ENCODE measurements around the gene ULK3.

DNA sequence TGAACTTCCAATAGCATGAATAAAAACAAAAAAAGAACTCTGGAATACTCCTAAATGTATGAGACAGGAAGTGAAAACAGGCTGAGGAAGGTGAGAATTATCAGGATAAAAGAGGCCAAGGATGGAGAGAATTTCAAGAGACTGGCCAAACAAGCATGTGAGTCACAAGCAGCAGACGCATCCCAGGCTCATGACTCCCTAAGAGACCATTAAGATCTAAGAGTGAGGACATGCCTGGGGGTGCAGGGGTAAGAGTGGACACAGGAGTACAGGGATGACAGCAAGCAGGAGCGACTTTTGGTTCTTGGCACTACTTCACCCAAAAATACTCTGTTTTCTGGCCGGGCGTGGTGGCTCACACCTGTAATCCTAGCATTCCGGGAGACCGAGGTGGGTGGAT, 23.1 kb upstream of the ULK3 start:
- no peak for TF ChIP-seq ZNF311 (tag by site-specific recombination; IDR thresholded peaks at IDR 0.05; ENCODE audit: borderline replicate concordance)
- TF ChIP-seq, protein P1, sequence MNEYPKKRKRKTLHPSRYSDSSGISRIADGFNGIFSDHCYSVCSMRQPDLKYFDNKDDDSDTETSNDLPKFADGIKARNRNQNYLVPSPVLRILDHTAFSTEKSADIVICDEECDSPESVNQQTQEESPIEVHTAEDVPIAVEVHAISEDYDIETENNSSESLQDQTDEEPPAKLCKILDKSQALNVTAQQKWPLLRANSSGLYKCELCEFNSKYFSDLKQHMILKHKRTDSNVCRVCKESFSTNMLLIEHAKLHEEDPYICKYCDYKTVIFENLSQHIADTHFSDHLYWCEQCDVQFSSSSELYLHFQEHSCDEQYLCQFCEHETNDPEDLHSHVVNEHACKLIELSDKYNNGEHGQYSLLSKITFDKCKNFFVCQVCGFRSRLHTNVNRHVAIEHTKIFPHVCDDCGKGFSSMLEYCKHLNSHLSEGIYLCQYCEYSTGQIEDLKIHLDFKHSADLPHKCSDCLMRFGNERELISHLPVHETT (tag by site-specific recombination; IDR thresholded peaks at IDR 0.05) = no peak
